ENCODE results near the gene UBE2QL1. TPM values are rescaled to one million over a fixed set of nuclear protein-coding genes. Genes with fewer than 3 reads are reported as not detected.
"Not testable (repeated sequence)": the region's sequence is repeated elsewhere in the genome, so short reads cannot be mapped to it uniquely, and the experiment has no call there.

Gene UBE2QL1
- total RNA-seq, 1 donor from 2014 or later: 0.17 TPM

DNA sequence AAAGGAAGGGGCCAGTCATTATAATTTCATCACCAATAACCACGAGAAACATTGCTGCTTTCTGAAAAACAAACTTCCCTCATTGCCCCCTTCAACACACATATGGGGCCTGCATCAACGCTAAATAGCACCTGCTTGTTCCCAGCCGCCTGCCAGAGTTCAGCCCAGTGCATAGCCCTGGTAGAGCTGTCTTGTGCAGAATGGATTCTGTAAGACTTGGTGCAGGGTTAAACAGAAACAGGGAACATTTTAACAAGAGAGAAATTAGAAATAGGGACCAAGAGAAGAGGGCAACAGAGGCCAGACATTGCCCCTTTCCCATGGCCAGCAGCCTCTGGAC is 56.7 kb downstream of the UBE2QL1 start:
- TF ChIP-seq, protein P1, sequence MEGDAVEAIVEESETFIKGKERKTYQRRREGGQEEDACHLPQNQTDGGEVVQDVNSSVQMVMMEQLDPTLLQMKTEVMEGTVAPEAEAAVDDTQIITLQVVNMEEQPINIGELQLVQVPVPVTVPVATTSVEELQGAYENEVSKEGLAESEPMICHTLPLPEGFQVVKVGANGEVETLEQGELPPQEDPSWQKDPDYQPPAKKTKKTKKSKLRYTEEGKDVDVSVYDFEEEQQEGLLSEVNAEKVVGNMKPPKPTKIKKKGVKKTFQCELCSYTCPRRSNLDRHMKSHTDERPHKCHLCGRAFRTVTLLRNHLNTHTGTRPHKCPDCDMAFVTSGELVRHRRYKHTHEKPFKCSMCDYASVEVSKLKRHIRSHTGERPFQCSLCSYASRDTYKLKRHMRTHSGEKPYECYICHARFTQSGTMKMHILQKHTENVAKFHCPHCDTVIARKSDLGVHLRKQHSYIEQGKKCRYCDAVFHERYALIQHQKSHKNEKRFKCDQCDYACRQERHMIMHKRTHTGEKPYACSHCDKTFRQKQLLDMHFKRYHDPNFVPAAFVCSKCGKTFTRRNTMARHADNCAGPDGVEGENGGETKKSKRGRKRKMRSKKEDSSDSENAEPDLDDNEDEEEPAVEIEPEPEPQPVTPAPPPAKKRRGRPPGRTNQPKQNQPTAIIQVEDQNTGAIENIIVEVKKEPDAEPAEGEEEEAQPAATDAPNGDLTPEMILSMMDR (IDR thresholded peaks at IDR 0.05; ENCODE audit: insufficient read depth, low read length, poor library complexity, severe bottlenecking): no peak
- DNase-seq (ENCODE audit: low read depth): no peak
- H3K27me3 ChIP-seq (ENCODE audit: control insufficient read depth, insufficient read depth, low read length): no peaks in the 10 kb centered on the region
- no peaks in the 10 kb centered on the region for H3K36me3 ChIP-seq (ENCODE audit: control insufficient read depth, insufficient read depth, low read length)
- H3K4me3 ChIP-seq (ENCODE audit: low read depth, low read length): no peak overlapping the region

DNA sequence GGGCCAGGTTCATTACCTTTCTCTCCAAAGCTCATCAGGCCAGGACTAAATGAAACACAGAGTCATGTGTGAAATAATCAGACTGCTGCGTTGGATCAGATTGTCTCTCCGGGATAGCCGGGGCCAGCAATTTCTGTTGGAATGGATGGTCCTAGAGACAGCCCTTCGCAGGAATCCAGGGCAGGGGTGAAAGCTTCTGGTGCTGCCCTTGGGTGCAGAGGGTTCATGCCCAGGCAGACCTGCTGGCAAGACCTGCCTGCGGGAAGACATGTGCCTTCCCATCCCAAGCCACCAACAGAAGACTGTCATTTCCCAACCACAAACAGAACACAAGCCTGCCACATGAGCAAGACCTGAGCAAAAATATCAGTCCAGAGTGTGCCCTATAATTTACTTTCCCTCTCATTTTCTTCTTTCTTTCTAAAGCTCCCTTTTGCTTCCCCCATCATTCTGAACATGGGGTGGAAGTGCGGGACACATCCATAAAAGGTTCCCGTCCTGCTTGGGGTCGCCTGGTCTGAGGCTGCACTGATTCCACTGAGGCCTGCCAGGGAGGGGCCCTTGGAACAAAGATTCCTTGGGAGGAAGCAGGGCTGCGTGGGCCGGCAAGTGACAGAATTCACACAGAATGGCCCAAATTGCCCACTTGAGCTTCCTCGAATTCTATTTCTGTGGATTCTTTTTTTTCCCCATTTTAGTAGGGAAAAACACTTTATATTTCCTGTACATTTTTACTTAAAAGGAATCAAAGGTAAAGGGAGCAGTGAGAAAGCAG is 57.3 kb downstream of the UBE2QL1 start:
- no peak for DNase-seq (ENCODE audit: low read depth)
- H3K4me3 ChIP-seq (ENCODE audit: low read depth, low read length): no peak overlapping the region
- no peaks in the 10 kb centered on the region for H3K27me3 ChIP-seq (ENCODE audit: control insufficient read depth, insufficient read depth, low read length)
- no peaks in the 10 kb centered on the region for H3K36me3 ChIP-seq (ENCODE audit: control insufficient read depth, insufficient read depth, low read length)
- TF ChIP-seq, protein P1 (IDR thresholded peaks at IDR 0.05; ENCODE audit: insufficient read depth, low read length, poor library complexity, severe bottlenecking): no peak

DNA sequence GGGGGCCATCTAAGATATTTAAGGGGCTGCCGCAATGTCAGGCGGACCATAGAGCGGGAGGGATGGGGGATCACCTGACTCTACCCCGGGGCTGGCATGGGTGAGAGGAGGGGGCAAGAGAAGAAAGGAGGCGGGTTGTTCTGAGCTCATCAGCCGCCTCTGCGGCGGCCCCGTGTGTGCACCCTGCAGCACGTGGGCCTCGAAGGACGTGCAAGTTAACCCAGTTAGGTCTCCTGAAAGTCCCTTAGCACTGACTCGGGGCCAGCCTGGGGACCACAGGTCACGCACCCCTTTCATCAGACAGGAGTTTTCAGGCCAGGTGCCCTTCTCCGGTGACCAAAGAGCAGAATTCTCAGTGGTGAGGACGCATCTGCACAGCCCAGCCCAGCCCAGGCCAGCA is 58.0 kb downstream of the UBE2QL1 start:
- TF ChIP-seq, protein P1 (IDR thresholded peaks at IDR 0.05; ENCODE audit: insufficient read depth, low read length, poor library complexity, severe bottlenecking): no peak
- no peaks in the 10 kb centered on the region for H3K36me3 ChIP-seq (ENCODE audit: control insufficient read depth, insufficient read depth, low read length)
- H3K4me3 ChIP-seq (ENCODE audit: low read depth, low read length): no peak overlapping the region
- no peaks in the 10 kb centered on the region for H3K27me3 ChIP-seq (ENCODE audit: control insufficient read depth, insufficient read depth, low read length)
- DNase-seq (ENCODE audit: low read depth): no peak

DNA sequence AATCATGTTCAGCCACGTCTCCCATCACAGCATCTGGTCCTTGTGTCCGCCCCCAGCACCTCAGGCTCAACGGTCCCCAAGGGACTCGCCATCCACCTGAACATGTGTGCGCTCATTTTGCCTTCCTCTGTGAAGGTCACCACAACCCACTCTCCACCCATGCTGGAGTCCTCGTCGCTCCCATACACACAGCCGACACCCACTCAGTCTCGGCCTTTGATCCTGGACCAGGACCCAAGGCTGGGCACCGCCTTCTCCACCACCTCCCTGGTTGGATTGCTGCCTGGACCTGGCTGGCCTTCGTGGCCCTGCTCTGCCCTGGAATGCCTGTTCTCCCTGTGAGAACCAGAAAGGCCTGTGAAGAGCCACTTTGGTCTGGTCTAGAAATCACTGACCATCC is 60.3 kb downstream of the UBE2QL1 start:
- Histone ChIP-seq H3K27me3 (ENCODE audit: control insufficient read depth, insufficient read depth, low read length) (no peaks in the 10 kb centered on the region), H3K4me3 (ENCODE audit: low read depth, low read length) (no peak overlapping the region), H3K36me3 (ENCODE audit: control insufficient read depth, insufficient read depth, low read length) (no peaks in the 10 kb centered on the region)
- TF ChIP-seq, protein P1 (IDR thresholded peaks at IDR 0.05; ENCODE audit: insufficient read depth, low read length, poor library complexity, severe bottlenecking): no peak
- no peak for DNase-seq (ENCODE audit: low read depth)

DNA sequence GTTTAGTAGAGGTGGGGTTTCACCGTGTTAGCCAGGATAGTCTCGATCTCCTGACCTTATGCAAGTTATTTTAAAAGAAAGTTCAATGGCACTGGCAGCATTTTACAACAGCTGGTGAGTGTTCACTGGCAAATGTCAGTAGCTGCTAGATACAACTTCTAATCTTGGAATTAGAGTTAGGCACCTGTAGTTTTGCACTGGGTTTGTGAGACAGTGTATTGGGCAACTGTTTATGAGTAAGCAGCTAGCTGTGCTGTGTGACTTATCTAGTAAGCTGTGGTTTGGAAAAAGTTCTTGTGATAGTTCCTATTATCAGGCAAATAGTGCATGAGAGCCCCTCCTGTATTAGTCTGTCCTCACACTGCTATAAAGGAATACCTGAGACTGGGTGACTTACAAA is 61.5 kb downstream of the UBE2QL1 start:
- DNase-seq (ENCODE audit: low read depth): no peak
- no peaks in the 10 kb centered on the region for H3K36me3 ChIP-seq (ENCODE audit: control insufficient read depth, insufficient read depth, low read length)
- no peak overlapping the region for H3K4me3 ChIP-seq (ENCODE audit: low read depth, low read length)
- no peaks in the 10 kb centered on the region for H3K27me3 ChIP-seq (ENCODE audit: control insufficient read depth, insufficient read depth, low read length)
- TF ChIP-seq, protein P1 (IDR thresholded peaks at IDR 0.05; ENCODE audit: insufficient read depth, low read length, poor library complexity, severe bottlenecking): no peak

DNA sequence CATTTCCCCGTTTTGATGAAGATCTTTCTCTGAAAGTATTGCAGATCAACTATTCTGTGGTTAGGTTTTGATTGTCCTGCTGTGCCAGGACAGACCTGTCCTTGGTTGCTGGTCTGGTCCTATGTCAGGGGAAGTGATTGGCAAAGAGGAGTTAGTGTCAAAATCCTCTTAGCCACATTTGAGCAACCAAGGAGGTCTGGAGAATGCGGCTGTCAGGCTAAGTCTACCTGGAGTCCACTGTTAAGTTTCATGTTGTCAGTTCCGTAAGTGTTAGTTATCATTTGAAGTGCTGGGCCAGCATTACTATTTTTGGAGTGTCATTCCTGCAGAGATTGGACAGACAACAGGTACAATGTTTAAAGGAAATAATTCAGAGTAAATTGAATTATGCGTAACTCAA is 62.3 kb downstream of the UBE2QL1 start:
- TF ChIP-seq, protein P1 (IDR thresholded peaks at IDR 0.05; ENCODE audit: insufficient read depth, low read length, poor library complexity, severe bottlenecking): no peak
- Histone ChIP-seq H3K4me3 (ENCODE audit: low read depth, low read length) (no peak overlapping the region), H3K36me3 (ENCODE audit: control insufficient read depth, insufficient read depth, low read length) (no peaks in the 10 kb centered on the region), H3K27me3 (ENCODE audit: control insufficient read depth, insufficient read depth, low read length) (no peaks in the 10 kb centered on the region)
- DNase-seq (ENCODE audit: low read depth): no peak

DNA sequence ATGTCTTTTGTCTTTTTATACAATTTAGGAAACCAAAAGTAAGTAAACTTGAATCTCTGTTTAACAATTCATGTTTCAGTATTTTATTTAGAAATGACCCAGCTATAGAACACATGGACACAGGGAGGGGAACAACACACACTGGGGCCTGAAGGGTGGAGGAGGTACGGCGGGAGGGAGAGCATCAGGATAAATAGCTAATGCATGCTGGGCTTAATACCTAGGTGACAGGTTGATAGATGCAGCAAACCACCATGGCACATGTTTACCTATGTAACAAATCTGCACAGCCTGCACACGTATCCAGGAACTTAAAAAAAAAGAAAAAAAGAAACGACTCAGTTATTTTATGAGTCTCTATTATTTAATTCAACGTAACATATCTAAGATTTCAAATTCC is 67.2 kb downstream of the UBE2QL1 start:
- not testable (repeated sequence) for DNase-seq (ENCODE audit: low read depth); H3K36me3 ChIP-seq (ENCODE audit: control insufficient read depth, insufficient read depth, low read length); H3K4me3 ChIP-seq (ENCODE audit: low read depth, low read length); H3K27me3 ChIP-seq (ENCODE audit: control insufficient read depth, insufficient read depth, low read length)
